ENCODE measurements around the gene NOX3.

NOX3 gene

DNA sequence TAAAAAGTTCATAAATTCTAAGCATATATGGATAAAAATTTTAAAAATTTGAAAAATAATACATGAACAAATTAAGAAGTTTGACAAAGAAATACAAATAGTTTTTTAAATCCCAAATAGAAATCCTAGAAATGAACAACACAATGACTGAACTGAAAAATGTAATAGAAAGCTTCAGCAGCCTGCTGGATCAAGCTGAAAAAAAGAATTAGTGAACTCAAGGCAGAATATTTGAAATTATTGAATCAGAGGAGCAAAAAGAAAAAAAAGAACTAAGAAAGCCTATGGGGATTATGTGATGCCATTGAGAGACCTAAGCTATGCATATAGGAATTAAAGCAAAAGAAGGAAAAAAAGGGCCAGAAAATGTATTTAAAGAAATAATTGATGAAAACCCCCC lies 101.5 kb downstream of the NOX3 start:
- H3K27me3 ChIP-seq (ENCODE audit: low read depth, low read length), result no peaks in the 10 kb centered on the region
- H3K9me3 ChIP-seq (ENCODE audit: control insufficient read depth in 1 of 2, low read length in 2 of 2), result peaks cover 11 to 18% of the 10 kb centered on the region in 2 donors

GRCh38 chr6:155352811-155353210 lies 102.8 kb downstream of the NOX3 start:
- no peaks in the 10 kb centered on the region for H3K27me3 ChIP-seq (ENCODE audit: low read depth, low read length)
- no peak overlapping the region for H3K4me3 ChIP-seq (ENCODE audit: low read depth in 1 of 2, low read length in 2 of 2)
- H3K4me1 ChIP-seq (ENCODE audit: control insufficient read depth in 1 of 2, insufficient read depth in 2 of 2, low read length in 2 of 2), result no peaks in the 10 kb centered on the region
- no peaks in the 10 kb centered on the region for H3K36me3 ChIP-seq (ENCODE audit: control insufficient read depth in 1 of 2, insufficient read depth in 2 of 2, low read length in 2 of 2)
- H3K9me3 ChIP-seq (ENCODE audit: control insufficient read depth in 1 of 2, low read length in 2 of 2), result peaks cover 11 to 18% of the 10 kb centered on the region in 2 donors
- H3K27ac ChIP-seq (ENCODE audit: low read length), result no peak overlapping the region

More for the DNA sequence above, 101.5 kb downstream of the NOX3 start:
- Histone ChIP-seq H3K36me3 (ENCODE audit: control insufficient read depth in 1 of 2, insufficient read depth in 2 of 2, low read length in 2 of 2) (no peaks in the 10 kb centered on the region), H3K4me1 (ENCODE audit: control insufficient read depth in 1 of 2, insufficient read depth in 2 of 2, low read length in 2 of 2) (no peaks in the 10 kb centered on the region), H3K27ac (ENCODE audit: low read length) (no peak overlapping the region), H3K4me3 (ENCODE audit: low read depth in 1 of 2, low read length in 2 of 2) (no peak overlapping the region)

- Histone ChIP-seq H3K27me3 (ENCODE audit: low read depth, low read length) (no peaks in the 10 kb centered on the region), H3K27ac (ENCODE audit: low read length) (no peak overlapping the region), H3K36me3 (ENCODE audit: control insufficient read depth in 1 of 2, insufficient read depth in 2 of 2, low read length in 2 of 2) (no peaks in the 10 kb centered on the region), H3K9me3 (ENCODE audit: control insufficient read depth in 1 of 2, low read length in 2 of 2) (peaks cover 11 to 21% of the 10 kb centered on the region in 2 donors), H3K4me1 (ENCODE audit: control insufficient read depth in 1 of 2, insufficient read depth in 2 of 2, low read length in 2 of 2) (no peaks in the 10 kb centered on the region), H3K4me3 (ENCODE audit: low read depth in 1 of 2, low read length in 2 of 2) (no peak overlapping the region)
These were observed 103.6 kb downstream of the NOX3 start for GRCh38 chr6:155352130-155352420.

- H3K27me3 ChIP-seq (ENCODE audit: low read depth, low read length), result no peaks in the 10 kb centered on the region
- H3K4me3 ChIP-seq (ENCODE audit: low read depth in 1 of 2, low read length in 2 of 2), result no peak overlapping the region
- H3K27ac ChIP-seq (ENCODE audit: low read length), result no peak overlapping the region
- no peaks in the 10 kb centered on the region for H3K4me1 ChIP-seq (ENCODE audit: control insufficient read depth in 1 of 2, insufficient read depth in 2 of 2, low read length in 2 of 2)
- H3K36me3 ChIP-seq (ENCODE audit: control insufficient read depth in 1 of 2, insufficient read depth in 2 of 2, low read length in 2 of 2), result no peaks in the 10 kb centered on the region
- peaks cover 11 to 22% of the 10 kb centered on the region in 2 donors for H3K9me3 ChIP-seq (ENCODE audit: control insufficient read depth in 1 of 2, low read length in 2 of 2)
These were observed 104.1 kb downstream of the NOX3 start for GRCh38 chr6:155351273-155352129.

GRCh38 chr6:155349956-155350355 lies 105.7 kb downstream of the NOX3 start:
- H3K27me3 ChIP-seq (ENCODE audit: low read depth, low read length), result no peaks in the 10 kb centered on the region
- peaks cover 11 to 22% of the 10 kb centered on the region in 2 donors for H3K9me3 ChIP-seq (ENCODE audit: control insufficient read depth in 1 of 2, low read length in 2 of 2)
- no peaks in the 10 kb centered on the region for H3K4me1 ChIP-seq (ENCODE audit: control insufficient read depth in 1 of 2, insufficient read depth in 2 of 2, low read length in 2 of 2)
- H3K4me3 ChIP-seq (ENCODE audit: low read depth in 1 of 2, low read length in 2 of 2), result no peak overlapping the region
- no peak overlapping the region for H3K27ac ChIP-seq (ENCODE audit: low read length)
- H3K36me3 ChIP-seq (ENCODE audit: control insufficient read depth in 1 of 2, insufficient read depth in 2 of 2, low read length in 2 of 2), result no peaks in the 10 kb centered on the region

GRCh38 chr6:155349129-155349528 lies 106.5 kb downstream of the NOX3 start:
- Histone ChIP-seq H3K27me3 (ENCODE audit: low read depth, low read length) (no peaks in the 10 kb centered on the region), H3K27ac (ENCODE audit: low read length) (no peak overlapping the region), H3K36me3 (ENCODE audit: control insufficient read depth in 1 of 2, insufficient read depth in 2 of 2, low read length in 2 of 2) (no peaks in the 10 kb centered on the region), H3K4me1 (ENCODE audit: control insufficient read depth in 1 of 2, insufficient read depth in 2 of 2, low read length in 2 of 2) (no peaks in the 10 kb centered on the region), H3K4me3 (ENCODE audit: low read depth in 1 of 2, low read length in 2 of 2) (no peak overlapping the region), H3K9me3 (ENCODE audit: control insufficient read depth in 1 of 2, low read length in 2 of 2) (peaks cover 8 to 17% of the 10 kb centered on the region in 2 donors)

GRCh38 chr6:155347800-155348199 lies 107.8 kb downstream of the NOX3 start:
- H3K4me1 ChIP-seq (ENCODE audit: control insufficient read depth in 1 of 2, insufficient read depth in 2 of 2, low read length in 2 of 2), result no peaks in the 10 kb centered on the region
- H3K4me3 ChIP-seq (ENCODE audit: low read depth in 1 of 2, low read length in 2 of 2), result no peak overlapping the region
- peaks cover 0 to 6% of the 10 kb centered on the region in 2 donors for H3K9me3 ChIP-seq (ENCODE audit: control insufficient read depth in 1 of 2, low read length in 2 of 2)
- H3K27me3 ChIP-seq (ENCODE audit: low read depth, low read length), result no peaks in the 10 kb centered on the region
- no peak overlapping the region for H3K27ac ChIP-seq (ENCODE audit: low read length)
- no peaks in the 10 kb centered on the region for H3K36me3 ChIP-seq (ENCODE audit: control insufficient read depth in 1 of 2, insufficient read depth in 2 of 2, low read length in 2 of 2)

GRCh38 chr6:155346957-155347356 lies 108.7 kb downstream of the NOX3 start:
- Histone ChIP-seq H3K4me3 (ENCODE audit: low read depth in 1 of 2, low read length in 2 of 2) (no peak overlapping the region), H3K9me3 (ENCODE audit: control insufficient read depth in 1 of 2, low read length in 2 of 2) (peaks cover 0 to 5% of the 10 kb centered on the region in 2 donors), H3K4me1 (ENCODE audit: control insufficient read depth in 1 of 2, insufficient read depth in 2 of 2, low read length in 2 of 2) (no peaks in the 10 kb centered on the region), H3K27ac (ENCODE audit: low read length) (no peak overlapping the region), H3K36me3 (ENCODE audit: control insufficient read depth in 1 of 2, insufficient read depth in 2 of 2, low read length in 2 of 2) (no peaks in the 10 kb centered on the region), H3K27me3 (ENCODE audit: low read depth, low read length) (no peaks in the 10 kb centered on the region)

Measured in muscle layer of duodenum (tissue), 2 donors.